HG03520 (cell line): Measurements from ENCODE around the gene MLC1.

Source experiments
- ATAC-seq: cut with Tn5 transposase; IDR thresholded peaks from one replicate; pipeline ENCODE4 v1.9.1; 2021; ENCODE audit warnings: mild to moderate bottlenecking, moderate library complexity; ENCODE audit not compliant: unreplicated experiment

MLC1 gene

GRCh38 chr22:50085211-50085972 is at the start of gene MLC1:
Gene MLC1 (minus strand): TSS chr22:50085426. CDS start chr22:50084902, 524 bp downstream.
- no peak for ATAC-seq

GRCh38 chr22:50134481-50134880 is 49.3 kb upstream of the MLC1 start:
- no peak for ATAC-seq

GRCh38 chr22:50131894-50132293 is 46.7 kb upstream of the MLC1 start:
- no peak for ATAC-seq

GRCh38 chr22:50129121-50129736 is 44.0 kb upstream of the MLC1 start:
- ATAC-seq, result no peak

GRCh38 chr22:50125029-50125428 is 39.8 kb upstream of the MLC1 start:
- ATAC-seq, result no peak

GRCh38 chr22:50123119-50123518 is 37.9 kb upstream of the MLC1 start:
- no peak for ATAC-seq

- no peak for ATAC-seq
Observed at GRCh38 chr22:50121202-50121740, 36.0 kb upstream of the MLC1 start.

GRCh38 chr22:50119768-50120251 is 34.6 kb upstream of the MLC1 start:
- no peak for ATAC-seq

GRCh38 chr22:50119169-50119767 is 34.0 kb upstream of the MLC1 start:
- ATAC-seq, result no peak

GRCh38 chr22:50118557-50119168 is 33.4 kb upstream of the MLC1 start:
- no peak for ATAC-seq

GRCh38 chr22:50118129-50118528 is 32.9 kb upstream of the MLC1 start:
- ATAC-seq, result no peak

- ATAC-seq, result no peak
Observed at GRCh38 chr22:50117168-50117762, 32.0 kb upstream of the MLC1 start.

- ATAC-seq, result no peak
Observed at GRCh38 chr22:50115693-50116092, 30.5 kb upstream of the MLC1 start.

- no peak for ATAC-seq
Observed at GRCh38 chr22:50114221-50115021, 29.2 kb upstream of the MLC1 start.

GRCh38 chr22:50112151-50113118 is 27.2 kb upstream of the MLC1 start:
- ATAC-seq, result no peak

GRCh38 chr22:50111056-50111455 is 25.8 kb upstream of the MLC1 start:
- ATAC-seq, result no peak

GRCh38 chr22:50107529-50107928 is 22.3 kb upstream of the MLC1 start:
- ATAC-seq, result no peak

GRCh38 chr22:50105208-50106100 is 20.2 kb upstream of the MLC1 start:
- ATAC-seq, result no peak
